Glomerular visceral epithelial cell (primary cell): ENCODE results near the gene GRID1.

Experiments used
- DNase-seq: peaks from one replicate; pipeline ENCODE4 v3.0.0-alpha.2; 2016; ENCODE audit errors: extremely low spot score

The GRID1 gene

GRCh38 chr10:86169066-86169465, 197.5 kb downstream of the GRID1 start:
- no peak for DNase-seq

GRCh38 chr10:86168256-86168655, 198.3 kb downstream of the GRID1 start:
- no peak for DNase-seq

- DNase-seq: no peak
Observed at GRCh38 chr10:86167762-86168128, 198.8 kb downstream of the GRID1 start.

- no peak for DNase-seq
Observed at GRCh38 chr10:86167121-86167761, 199.4 kb downstream of the GRID1 start.

GRCh38 chr10:86165666-86166065, 200.9 kb downstream of the GRID1 start:
- DNase-seq: no peak

GRCh38 chr10:86164960-86165630, 201.5 kb downstream of the GRID1 start:
- no peak for DNase-seq

GRCh38 chr10:86164174-86164774, 202.3 kb downstream of the GRID1 start:
- no peak for DNase-seq

GRCh38 chr10:86163522-86164173, 202.9 kb downstream of the GRID1 start:
- no peak for DNase-seq

GRCh38 chr10:86162696-86163400, 203.7 kb downstream of the GRID1 start:
- no peak for DNase-seq

GRCh38 chr10:86162036-86162435, 204.6 kb downstream of the GRID1 start:
- no peak for DNase-seq

GRCh38 chr10:86160890-86161585, 205.6 kb downstream of the GRID1 start:
- DNase-seq: no peak

- no peak for DNase-seq
Observed at GRCh38 chr10:86159797-86160196, 206.8 kb downstream of the GRID1 start.

GRCh38 chr10:86155054-86155921, 211.3 kb downstream of the GRID1 start:
- DNase-seq: no peak

GRCh38 chr10:86153751-86154150, 212.8 kb downstream of the GRID1 start:
- no peak for DNase-seq

- DNase-seq: no peak
Observed at GRCh38 chr10:86152911-86153310, 213.7 kb downstream of the GRID1 start.

GRCh38 chr10:86152354-86152753, 214.2 kb downstream of the GRID1 start:
- DNase-seq: no peak

- no peak for DNase-seq
Observed at GRCh38 chr10:86151613-86152012, 215.0 kb downstream of the GRID1 start.

GRCh38 chr10:86149257-86149656, 217.3 kb downstream of the GRID1 start:
- no peak for DNase-seq

- DNase-seq: no peak
Observed at GRCh38 chr10:86148117-86148516, 218.5 kb downstream of the GRID1 start.

GRCh38 chr10:86144301-86144700, 222.3 kb downstream of the GRID1 start:
- DNase-seq: no peak

GRCh38 chr10:86141896-86142295, 224.7 kb downstream of the GRID1 start:
- DNase-seq: no peak
